K562 (cell line): ENCODE data around the gene GUCY1A1. TPM values are rescaled to one million over a fixed set of nuclear protein-coding genes. Genes with fewer than 3 reads are reported as not detected.

ENCODE experiments used
- ATAC-seq: fragments of 200-7000 bp; cut with Tn5 transposase; 3 replicates; pipeline ENCODE4 v1.9.1; 2020; ENCODE audit warnings: moderate library complexity
- BruUV-seq: library from RNA; stranded (reverse); fragments of 400-500 nt; replicated peaks from 2 replicates; lab custom pipeline; 2021; lab: Mats Ljungman, UMichigan
- CTCF ChIA-PET: fragments of 300-600 bp; formaldehyde crosslinking; extraction: SDS; loops from one replicate; lab custom pipeline; 2021; ENCODE audit warnings: low intra/inter-chr PET ratio; lab: Yijun Ruan, JAX
- POLR2A ChIA-PET: fragments of 300-600, 350-650 bp; sonication (Branson Sonifier 250); formaldehyde crosslinking; extraction: SDS; loops from one replicate; lab custom pipeline; 2021; ENCODE audit warnings: antibody characterized with exemption, inconsistent platforms; lab: Yijun Ruan, JAX
- DNase-seq, 4 experiments: peaks; one replicate each; pipeline versions ENCODE4 v3.0.0 to v3.0.0-alpha.2; 2011 to 2018; ENCODE audit warnings: low spot score in 3 of 4, mixed read lengths in 3 of 4; ENCODE audit errors: extremely low read depth in 1 of 4
- FAIRE-seq: peaks from 2 replicates; lab custom pipeline; 2011; peaks lifted over from hg19 to GRCh38; lab: Jason Lieb, UNC
- H2AFZ ChIP-seq: 2 replicates; pipeline ENCODE4 v1.6.0; 2011; ENCODE audit warnings: low read depth, low read length, control low read depth, inconsistent platforms
- H3K27ac ChIP-seq: fragments of 200-600 bp; 3 replicates; pipeline ENCODE4 v1.8.0; 2011; ENCODE audit warnings: low read depth, mild to moderate bottlenecking, control low read depth, inconsistent platforms, low read length, moderate library complexity, mixed read lengths; ENCODE audit errors: extremely low read depth
- H3K27me3 ChIP-seq, 2 experiments: fragments of 300-600 bp in 1 of 2; 2 replicates in 1 of 2; 3 replicates in 1 of 2; pipeline versions ENCODE4 v1.6.0 to v1.8.0; 2011; ENCODE audit warnings: inconsistent platforms in 2 of 2, low read length in 2 of 2, mild to moderate bottlenecking in 1 of 2, mixed read lengths in 1 of 2, moderate library complexity in 1 of 2; ENCODE audit not compliant: control insufficient read depth in 2 of 2, insufficient read depth in 2 of 2
- H3K36me3 ChIP-seq: fragments of 300-600 bp; 3 replicates; pipeline ENCODE4 v1.8.0; 2011; ENCODE audit warnings: mild to moderate bottlenecking, low read length, inconsistent platforms; ENCODE audit not compliant: control insufficient read depth, insufficient read depth
- H3K4me1 ChIP-seq, 2 experiments: fragments of 200-600 bp in 1 of 2; replicated peaks in 1 of 2; 2 replicates in 1 of 2; 3 replicates in 1 of 2; pipeline versions ENCODE4 v1.5.1 to v1.8.0; 2011; ENCODE audit warnings: inconsistent platforms in 2 of 2, low read length in 2 of 2, mild to moderate bottlenecking in 1 of 2, mixed read lengths in 1 of 2, moderate library complexity in 1 of 2; ENCODE audit not compliant: control insufficient read depth in 2 of 2, insufficient read depth in 2 of 2
- H3K4me2 ChIP-seq: 2 replicates; pipeline ENCODE4 v1.6.1; 2011; ENCODE audit warnings: low read length, control low read depth, inconsistent platforms, mixed read lengths; ENCODE audit not compliant: insufficient read depth
- H3K4me3 ChIP-seq: fragments of 200-600 bp; sonication (generic), shearing (Covaris generic); 2 replicates; pipeline ENCODE4 v1.5.1; 2016; ENCODE audit warnings: control low read depth, inconsistent platforms
- H3K79me2 ChIP-seq: fragments of 200-600 bp; 3 replicates; pipeline ENCODE4 v1.8.0; 2011; ENCODE audit warnings: low read length, inconsistent platforms; ENCODE audit not compliant: control insufficient read depth, insufficient read depth
- H3K9ac ChIP-seq, 2 experiments: 2 replicates each; pipeline versions ENCODE4 v1.6.0 to v1.6.1; 2011; ENCODE audit warnings: low read depth in 2 of 2, low read length in 2 of 2, control low read depth in 1 of 2, inconsistent platforms in 1 of 2, mild to moderate bottlenecking in 1 of 2, mixed read lengths in 1 of 2; ENCODE audit not compliant: insufficient read depth in 1 of 2
- H3K9me1 ChIP-seq: one replicate; pipeline ENCODE4 v1.6.0; 2011; ENCODE audit warnings: inconsistent platforms, mild to moderate bottlenecking, low read length, moderate library complexity; ENCODE audit not compliant: control insufficient read depth, insufficient read depth
- H3K9me3 ChIP-seq: replicated peaks from 2 replicates; pipeline ENCODE4 v1.5.1; 2011; ENCODE audit warnings: low read depth, low read length, inconsistent platforms; ENCODE audit not compliant: control insufficient read depth, insufficient read depth
- H4K20me1 ChIP-seq: replicated peaks from 2 replicates; pipeline ENCODE4 v1.6.1; 2011; ENCODE audit warnings: low read length, inconsistent platforms, mixed read lengths; ENCODE audit not compliant: control insufficient read depth, insufficient read depth
- CBX8 ChIP-seq: fragments of 200-600 bp; sonication (generic); IDR thresholded peaks from 2 replicates; pipeline ENCODE4 v1.6.1; 2012; ENCODE audit warnings: borderline replicate concordance, mixed run types, low read depth, mild to moderate bottlenecking, moderate library complexity, mixed read lengths, low read length, control low read depth, inconsistent platforms; ENCODE audit not compliant: poor library complexity, severe bottlenecking; ENCODE audit errors: extremely low read depth
- HNRNPLL ChIP-seq: fragments of 200-400 bp; formaldehyde crosslinking; IDR thresholded peaks from 2 replicates; pipeline ENCODE4 v1.6.1; 2017; ENCODE audit warnings: low read length, low read depth, mild to moderate bottlenecking; ENCODE audit not compliant: poor library complexity, severe bottlenecking
- ZNF263 ChIP-seq: sonication (generic); formaldehyde crosslinking; IDR thresholded peaks from 2 replicates; pipeline ENCODE4 v1.8.0; 2022; ENCODE audit warnings: mild to moderate bottlenecking, missing genetic modification reagents, borderline replicate concordance
- ZNF41 ChIP-seq: fragments of 250-450 bp; sonication (Bioruptor Pico); conservative IDR thresholded peaks from 2 replicates; pipeline ENCODE4 v1.4.0; 2020; ENCODE audit warnings: mild to moderate bottlenecking
- WGBS: fragments of 100-300 bp; shearing (Covaris generic); methylation state at CpG from one replicate; pipeline ENCODE4 v1.1.6; 2016; ENCODE audit warnings: low coverage, mixed read lengths; ENCODE audit not compliant: insufficient coverage; ENCODE audit errors: missing lambda C conversion rate; 5-methylcytosine and 5-hydroxymethylcytosine counted together
- in situ Hi-C: fragments of 300-500 bp; cut with MboI; formaldehyde crosslinking; loops from 4 replicates; pipeline ENCODE4 v1.15.0; 2018; ENCODE audit warnings: inconsistent platforms, mixed read lengths
- intact Hi-C: fragments of 100-400 bp; cut with micrococcal nuclease; formaldehyde crosslinking; loops from 2 replicates; pipeline ENCODE4 v1.14.2; 2022
- polyA plus RNA-seq, 8 experiments: library from polyadenylated mRNA; depleted of rRNA in 4 of 8; stranded (reverse) in 5 of 8; unstranded in 3 of 8; fragments of >200 nt; fragmentation: Nextera tagmentation in 2 of 8; fragmentation: Illumina TruSeq in 1 of 8; extraction: Ambion mirVana in 2 of 8; extraction: Trizol in 1 of 8; gene quantifications; 2 replicates each; pipeline versions ENCODE4 v1.2.1 to v1.2.3, GENCODE V29; 2011 to 2014; ENCODE audit warnings: inconsistent platforms in 1 of 8, missing spikeins in 1 of 8
- total RNA-seq, 7 experiments: library from RNA; depleted of rRNA in 6 of 7; stranded (reverse); fragments of >200 nt in 6 of 7; fragmentation: Illumina TruSeq in 2 of 7; extraction: Trizol in 2 of 7; gene quantifications; 2 replicates each; pipeline versions ENCODE4 v1.2.1 to v1.2.3, GENCODE V29; 2011 to 2021; ENCODE audit warnings: low replicate concordance in 1 of 7
- TF ChIP-seq, protein P1 (sequence below): IDR thresholded peaks from 2 replicates; pipeline ENCODE4 v1.6.1; 2014; ENCODE audit warnings: antibody characterized with exemption

Gene GUCY1A1
- total and polyA plus RNA-seq, 9 of the 15 experiments (the other 6 are each of a cell fraction or from before 2014, with no cell fraction given), result not detected

GRCh38 chr4:155690044-155690837 is 23.6 kb downstream of the GUCY1A1 start:
- CTCF ChIA-PET, result no interaction called here
- Histone ChIP-seq H3K9me1 (no peaks in the 10 kb centered on the region), H3K9me3 (no peaks in the 10 kb centered on the region), H2AFZ (no peak overlapping the region), H4K20me1 (no peaks in the 10 kb centered on the region), H3K4me1 (no peaks in the 10 kb centered on the region), H3K9ac (no peak overlapping the region), H3K4me2 (no peak overlapping the region), H3K4me3 (no peak overlapping the region), H3K79me2 (no peaks in the 10 kb centered on the region), H3K36me3 (no peaks in the 10 kb centered on the region), H3K27me3 (no peaks in the 10 kb centered on the region), H3K27ac (no peak overlapping the region)
- intact Hi-C loops (no loop called here), in situ Hi-C loops (no loop called here)
- no peak for TF ChIP-seq CBX8
- WGBS, result 0% methylated on average over 3 of the region's 3 CpGs
- FAIRE-seq (no peak), DNase-seq (no peak), ATAC-seq (no peak)
- no TSS peak for BruUV-seq
- POLR2A ChIA-PET, result no interaction called here

- intact Hi-C loops, result no loop called here
- Histone ChIP-seq H3K9me1 (no peaks in the 10 kb centered on the region), H3K27ac (no peak overlapping the region), H3K4me2 (no peak overlapping the region), H3K4me1 (no peaks in the 10 kb centered on the region), H3K9me3 (no peaks in the 10 kb centered on the region), H3K27me3 (no peaks in the 10 kb centered on the region), H4K20me1 (no peaks in the 10 kb centered on the region), H3K36me3 (no peaks in the 10 kb centered on the region), H3K9ac (no peak overlapping the region), H3K79me2 (no peaks in the 10 kb centered on the region), H2AFZ (no peak overlapping the region), H3K4me3 (no peak overlapping the region)
- FAIRE-seq (no peak), ATAC-seq (no peak), DNase-seq (no peak)
- POLR2A ChIA-PET, result no interaction called here
- BruUV-seq, result no TSS peak
- in situ Hi-C loops, result no loop called here
- TF ChIP-seq HNRNPLL (no peak), ZNF263 (CRISPR knock-in tag) (no peak), ZNF41 (no peak)
- TF ChIP-seq, protein P1, sequence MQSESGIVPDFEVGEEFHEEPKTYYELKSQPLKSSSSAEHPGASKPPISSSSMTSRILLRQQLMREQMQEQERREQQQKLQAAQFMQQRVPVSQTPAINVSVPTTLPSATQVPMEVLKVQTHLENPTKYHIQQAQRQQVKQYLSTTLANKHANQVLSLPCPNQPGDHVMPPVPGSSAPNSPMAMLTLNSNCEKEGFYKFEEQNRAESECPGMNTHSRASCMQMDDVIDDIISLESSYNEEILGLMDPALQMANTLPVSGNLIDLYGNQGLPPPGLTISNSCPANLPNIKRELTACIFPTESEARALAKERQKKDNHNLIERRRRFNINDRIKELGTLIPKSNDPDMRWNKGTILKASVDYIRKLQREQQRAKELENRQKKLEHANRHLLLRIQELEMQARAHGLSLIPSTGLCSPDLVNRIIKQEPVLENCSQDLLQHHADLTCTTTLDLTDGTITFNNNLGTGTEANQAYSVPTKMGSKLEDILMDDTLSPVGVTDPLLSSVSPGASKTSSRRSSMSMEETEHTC, result no peak
- CTCF ChIA-PET, result no interaction called here
- WGBS, result 0% methylated on average over 1 of the region's 1 CpG
Observed at GRCh38 chr4:155692361-155692760, 25.7 kb downstream of the GUCY1A1 start.
